ENCODE results near the gene ERN1. TPM values are rescaled to one million over a fixed set of nuclear protein-coding genes. Genes with fewer than 3 reads are reported as not detected.
"Not testable (repeated sequence)": the region's sequence is repeated elsewhere in the genome, so short reads cannot be mapped to it uniquely, and the experiment has no call there.

ERN1 gene
- total and polyA plus RNA-seq, 10 donors: 3.1 to 65.4 (median 44.1) TPM

- H3K36me3 ChIP-seq: peaks cover 0 to 82% (median 11%) of the 10 kb centered on the region in 6 donors
- peaks cover 0 to 35% (median 10%) of the 10 kb centered on the region in 6 donors for H3K4me1 ChIP-seq
- 78 to 88% (median 81%) methylated on average over 8 of the region's 8 CpGs for WGBS, 5 donors
- TF ChIP-seq CTCF (IDR thresholded peaks at IDR 0.05 in 8 of 11, conservative IDR thresholded peaks at IDR 0.05 in 3 of 11): no peak
- no peak for TF ChIP-seq POLR2A (IDR thresholded peaks at IDR 0.05)
- TF ChIP-seq POLR2AphosphoS5 (IDR thresholded peaks at IDR 0.05): peak in 1 of 3 donors; percentile 70
- intact Hi-C loops (cut with DNase I; ENCODE audit: low total_unique reads): no loop called here
- peak overlapping the region in 4 of 8 donors; percentile 44 to 80 (median 64) for H3K27ac ChIP-seq
- H3K27me3 ChIP-seq (replicated peaks in 1 of 7): no peaks in the 10 kb centered on the region
- no peaks in the 10 kb centered on the region for H3K9me3 ChIP-seq
- H3K4me3 ChIP-seq: no peak overlapping the region
- DNase-seq: no peak
Observed at GRCh38 chr17:64171041-64171440, 41.1 kb upstream of the ERN1 start.

- no peaks in the 10 kb centered on the region for H3K27me3 ChIP-seq (replicated peaks in 1 of 7)
- TF ChIP-seq POLR2A (IDR thresholded peaks at IDR 0.05) (no peak), CTCF (IDR thresholded peaks at IDR 0.05 in 8 of 11, conservative IDR thresholded peaks at IDR 0.05 in 3 of 11) (no peak), POLR2AphosphoS5 (IDR thresholded peaks at IDR 0.05) (no peak)
- WGBS, 5 donors: 92 to 100% (median 99%) methylated on average over 4 of the region's 4 CpGs
- peaks cover 0 to 27% (median 6%) of the 10 kb centered on the region in 6 donors for H3K4me1 ChIP-seq
- no peak overlapping the region for H3K27ac ChIP-seq
- no peaks in the 10 kb centered on the region for H3K9me3 ChIP-seq
- intact Hi-C loops (cut with DNase I; ENCODE audit: low total_unique reads): no loop called here
- no peak overlapping the region for H3K4me3 ChIP-seq
- no peak for DNase-seq
- H3K36me3 ChIP-seq: peaks cover 0 to 82% (median 15%) of the 10 kb centered on the region in 6 donors
Observed at GRCh38 chr17:64170286-64170685, 40.3 kb upstream of the ERN1 start.

- H3K4me1 ChIP-seq; intact Hi-C loops (cut with DNase I; ENCODE audit: low total_unique reads); DNase-seq; H3K4me3 ChIP-seq; H3K9me3 ChIP-seq; H3K27ac ChIP-seq; H3K27me3 ChIP-seq (replicated peaks in 1 of 7): not testable (repeated sequence)
- WGBS, 5 donors: 72 to 86% (median 77%) methylated on average over 3 of the region's 3 CpGs
- peaks cover 0 to 97% (median 15%) of the 10 kb centered on the region in 6 donors for H3K36me3 ChIP-seq
Observed at GRCh38 chr17:64167666-64168065, 37.7 kb upstream of the ERN1 start.

GRCh38 chr17:64166876-64167275, 36.9 kb upstream of the ERN1 start:
- WGBS, 5 donors: 89 to 97% (median 94%) methylated on average over 3 of the region's 3 CpGs
- Histone ChIP-seq H3K27ac (no peak overlapping the region), H3K4me3 (no peak overlapping the region)

More at GRCh38 chr17:64166876-64167275, 36.9 kb upstream of the ERN1 start:
- DNase-seq: no peak
- Histone ChIP-seq H3K36me3 (peaks cover 0 to 91% (median 15%) of the 10 kb centered on the region in 6 donors), H3K4me1 (no peaks in the 10 kb centered on the region), H3K9me3 (no peaks in the 10 kb centered on the region), H3K27me3 (replicated peaks in 1 of 7) (no peaks in the 10 kb centered on the region)
- intact Hi-C loops (cut with DNase I; ENCODE audit: low total_unique reads): no loop called here
- TF ChIP-seq POLR2AphosphoS5 (IDR thresholded peaks at IDR 0.05) (no peak), POLR2A (IDR thresholded peaks at IDR 0.05) (no peak), CTCF (IDR thresholded peaks at IDR 0.05 in 8 of 11, conservative IDR thresholded peaks at IDR 0.05 in 3 of 11) (no peak)
